GM19467 (cell line): Measurements from ENCODE around the gene PLK1.
A peak's percentile ranks its signal among the peaks of the same experiment; 100 is the strongest.
"Not testable (repeated sequence)": the region's sequence is repeated elsewhere in the genome, so short reads cannot be mapped to it uniquely, and the experiment has no call there.

Experiments used
- ATAC-seq: cut with Tn5 transposase; IDR thresholded peaks from one replicate; pipeline ENCODE4 v1.9.1; 2021; ENCODE audit warnings: mild to moderate bottlenecking, moderate library complexity; ENCODE audit not compliant: unreplicated experiment

The PLK1 gene

GRCh38 chr16:23678430-23679273, at the start of gene PLK1:
PLK1 (plus strand) TSS chr16:23678889; CDS start chr16:23678933, 44 bp downstream.
- ATAC-seq: peak; percentile 77

DNA sequence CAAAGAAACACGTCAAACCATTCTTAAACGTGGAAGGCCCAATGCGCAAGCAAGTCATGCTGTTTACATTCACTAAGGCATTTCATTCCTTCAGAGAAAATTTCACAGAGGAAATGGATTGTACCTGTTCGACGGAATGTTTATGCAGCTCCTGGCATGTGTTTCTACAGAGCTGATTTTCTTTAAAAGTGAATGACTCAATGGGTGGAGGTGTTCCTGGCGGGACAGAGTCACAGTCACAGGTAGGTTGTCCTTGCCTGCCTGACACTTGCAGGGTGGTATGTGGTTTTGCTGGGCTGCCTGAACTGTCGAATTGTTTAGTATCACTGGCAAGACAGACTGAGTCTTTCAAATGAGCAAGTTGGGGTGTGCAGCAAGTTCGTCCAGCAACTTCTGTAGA, 49.2 kb upstream of the PLK1 start:
- ATAC-seq: no peak

GRCh38 chr16:23631874-23632273, 46.8 kb upstream of the PLK1 start:
- not testable (repeated sequence) for ATAC-seq

- no peak for ATAC-seq
Measured at GRCh38 chr16:23634461-23635036, 44.1 kb upstream of the PLK1 start.

- no peak for ATAC-seq
Measured at GRCh38 chr16:23635958-23636357, 42.7 kb upstream of the PLK1 start.

GRCh38 chr16:23640615-23640930, 38.1 kb upstream of the PLK1 start:
- no peak for ATAC-seq

- peak; percentile 95 for ATAC-seq
Measured at GRCh38 chr16:23640931-23641765, 37.5 kb upstream of the PLK1 start, which contains the start of the genes DCTN5 and PALB2. DCTN5 (plus strand) TSS chr16:23641466; CDS start chr16:23641543, 77 bp downstream. PALB2 (minus strand) TSS chr16:23641310; CDS start chr16:23641157, 153 bp downstream.

DNA sequence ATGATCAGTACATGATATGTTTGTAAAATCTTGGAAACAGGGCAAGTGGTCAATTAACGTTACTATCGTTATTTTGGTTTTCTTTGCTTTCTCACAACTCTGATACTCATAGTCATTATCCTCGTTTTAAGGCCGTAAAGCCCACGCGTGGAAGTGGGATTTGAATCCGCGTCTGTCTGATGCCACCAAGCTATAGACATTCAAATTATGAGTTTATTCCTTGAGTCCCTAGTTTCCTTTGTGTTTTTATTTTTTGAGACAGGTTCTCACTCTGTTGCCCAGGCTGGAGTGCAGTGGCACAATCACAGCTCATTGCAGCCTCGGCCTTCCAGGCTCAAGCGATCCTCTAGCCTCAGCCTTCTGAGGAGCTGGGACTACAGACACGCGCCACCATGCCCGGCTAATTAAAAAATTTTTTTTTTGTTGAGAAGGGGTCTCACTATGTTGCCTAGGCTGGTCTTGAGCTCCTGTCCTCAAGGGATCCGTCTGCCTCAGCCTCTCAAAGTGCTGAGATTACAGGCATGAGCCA, 36.4 kb upstream of the PLK1 start:
- no peak for ATAC-seq

DNA sequence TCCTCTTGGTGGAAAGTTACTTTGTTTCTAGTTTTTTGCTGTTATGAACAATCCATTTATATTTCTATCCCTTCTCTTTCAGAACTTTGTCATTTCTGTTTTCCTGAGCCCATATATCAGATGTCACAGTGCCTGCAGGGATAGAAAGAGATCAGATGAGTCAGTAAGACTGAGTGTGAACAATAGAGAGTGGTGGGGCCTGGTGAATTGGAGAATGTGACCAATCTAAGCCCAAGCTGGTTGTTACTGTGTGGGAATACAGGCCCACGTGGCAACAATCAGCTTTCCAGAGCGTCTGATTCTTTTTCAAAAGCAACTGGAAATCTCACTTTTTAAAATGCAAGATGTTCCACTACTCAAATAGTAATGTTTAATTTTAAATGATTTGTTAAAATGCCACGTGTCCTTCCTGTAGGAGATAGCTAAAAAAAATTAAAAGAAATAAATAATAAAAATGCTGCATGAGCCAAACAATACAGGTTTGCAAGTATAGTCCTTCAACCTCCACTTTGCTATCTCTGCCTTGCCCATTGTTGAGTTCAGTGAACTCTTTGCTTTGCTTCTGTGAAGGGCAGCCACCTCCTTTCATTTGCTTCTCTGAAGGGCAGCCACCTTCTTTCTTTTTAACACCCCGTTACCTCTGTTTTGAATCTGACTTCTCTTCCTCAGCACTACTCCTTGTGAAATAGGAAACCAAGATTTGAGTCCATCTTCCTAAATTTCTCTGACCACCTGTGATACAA, 27.8 kb upstream of the PLK1 start:
- ATAC-seq: no peak

- ATAC-seq: no peak
Measured at GRCh38 chr16:23651943-23652468, 26.7 kb upstream of the PLK1 start.

DNA sequence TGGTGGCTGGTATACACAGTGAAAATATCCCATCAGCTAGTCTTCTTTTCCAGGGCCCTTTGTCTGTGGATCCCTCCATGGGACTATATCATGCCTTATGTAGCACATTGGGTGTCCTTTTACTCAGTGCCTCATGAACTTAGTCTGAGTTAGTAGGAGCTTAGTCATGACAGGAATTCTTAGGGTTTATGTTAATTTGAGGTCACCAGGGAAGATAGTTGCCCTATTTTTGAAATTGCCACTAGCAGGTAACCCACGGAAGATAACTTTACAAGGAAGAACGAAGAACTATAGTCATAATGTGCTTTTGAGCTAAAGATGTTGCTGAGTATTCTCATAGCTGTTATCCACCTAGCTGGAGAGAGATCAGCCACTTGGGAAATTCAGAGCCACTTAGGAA, 14.8 kb upstream of the PLK1 start:
- ATAC-seq: no peak

DNA sequence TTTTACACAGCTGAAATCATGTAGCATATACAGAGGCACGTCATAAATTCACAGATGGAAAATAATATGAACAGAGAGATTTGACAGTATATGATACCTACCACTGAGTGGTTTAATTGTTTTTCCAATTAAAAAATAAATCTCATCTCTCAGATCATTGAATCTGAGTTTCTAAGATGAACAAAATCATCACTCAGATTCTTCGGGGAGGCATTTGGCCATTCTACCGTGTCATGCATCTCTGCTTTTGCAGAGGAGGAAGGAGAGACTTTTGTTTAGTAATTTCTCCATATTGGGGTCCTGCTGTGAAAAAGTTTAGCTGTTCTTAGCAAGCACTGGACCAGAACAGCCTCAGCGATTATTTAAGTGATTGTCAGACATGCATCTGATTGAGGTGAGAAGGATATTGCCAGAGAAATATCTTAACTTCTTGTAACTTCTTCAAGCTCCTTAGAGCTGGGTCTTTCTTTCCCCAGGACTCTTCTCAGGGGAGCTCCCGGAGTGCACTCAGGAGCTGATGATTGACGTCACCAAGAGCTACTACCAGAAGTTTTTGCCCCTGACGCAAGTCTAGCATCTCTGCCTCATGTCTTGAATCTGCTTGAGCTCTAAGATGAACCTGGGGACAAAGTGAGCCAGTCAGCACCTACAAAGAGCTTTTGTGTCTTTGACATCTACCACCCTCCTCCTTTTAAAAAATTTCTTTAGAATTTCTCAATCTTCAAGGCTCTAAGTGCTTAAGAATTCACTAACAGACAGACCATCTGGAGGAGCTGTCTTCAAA, 11.9 kb upstream of the PLK1 start:
- ATAC-seq: no peak

DNA sequence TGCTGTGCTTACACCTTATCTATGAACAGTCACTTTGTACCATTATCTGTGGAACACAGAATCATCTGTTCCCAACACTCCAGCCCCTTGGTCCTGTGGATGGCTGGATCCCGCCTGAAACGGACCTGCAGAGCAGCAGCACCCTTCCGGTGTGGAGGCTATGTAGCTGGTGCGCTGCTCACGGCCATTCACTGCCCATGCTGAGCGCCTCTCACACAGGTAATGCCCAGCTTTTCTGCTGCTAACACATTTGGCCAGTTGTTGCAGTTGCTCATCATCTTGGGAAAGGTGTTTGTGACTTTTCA, 11.4 kb upstream of the PLK1 start:
- no peak for ATAC-seq

DNA sequence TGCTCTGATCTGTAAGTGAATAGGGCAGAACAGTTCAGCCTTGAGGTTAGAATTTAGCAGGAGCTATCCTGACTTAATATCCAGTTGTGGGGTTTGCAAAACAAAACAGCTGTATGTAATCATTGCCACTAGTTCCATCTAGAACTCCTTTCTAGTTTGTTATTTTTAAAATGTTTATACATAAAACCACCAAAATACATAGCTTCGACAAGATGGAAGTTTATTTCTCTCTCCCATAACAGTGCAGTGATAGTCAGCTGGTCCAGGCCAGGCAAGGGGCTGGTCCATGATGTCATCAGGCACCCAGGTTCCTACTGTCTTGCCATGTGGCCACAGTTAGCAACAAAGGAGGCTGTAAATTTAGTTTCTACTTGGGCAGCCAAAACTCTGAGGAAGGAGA, 10.5 kb upstream of the PLK1 start:
- ATAC-seq: no peak

DNA sequence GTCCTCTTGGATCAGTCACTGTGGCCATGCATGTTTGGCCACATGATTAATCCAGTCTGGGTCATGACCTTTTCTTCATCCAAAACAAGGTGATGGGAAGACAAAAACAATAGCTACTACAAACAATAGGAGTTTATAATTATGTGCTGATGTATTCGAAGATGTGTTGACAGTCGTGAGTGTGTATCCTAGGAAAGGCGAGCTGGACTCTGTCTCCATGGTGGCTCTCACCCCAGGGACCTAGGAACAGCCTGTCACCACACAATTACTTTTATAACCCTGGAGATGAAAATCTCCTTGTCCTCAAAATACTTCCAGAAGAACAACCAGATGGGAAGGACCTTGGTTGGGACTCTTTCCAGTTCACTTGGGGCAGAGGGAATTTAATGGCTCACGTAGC, 9.8 kb upstream of the PLK1 start:
- no peak for ATAC-seq

DNA sequence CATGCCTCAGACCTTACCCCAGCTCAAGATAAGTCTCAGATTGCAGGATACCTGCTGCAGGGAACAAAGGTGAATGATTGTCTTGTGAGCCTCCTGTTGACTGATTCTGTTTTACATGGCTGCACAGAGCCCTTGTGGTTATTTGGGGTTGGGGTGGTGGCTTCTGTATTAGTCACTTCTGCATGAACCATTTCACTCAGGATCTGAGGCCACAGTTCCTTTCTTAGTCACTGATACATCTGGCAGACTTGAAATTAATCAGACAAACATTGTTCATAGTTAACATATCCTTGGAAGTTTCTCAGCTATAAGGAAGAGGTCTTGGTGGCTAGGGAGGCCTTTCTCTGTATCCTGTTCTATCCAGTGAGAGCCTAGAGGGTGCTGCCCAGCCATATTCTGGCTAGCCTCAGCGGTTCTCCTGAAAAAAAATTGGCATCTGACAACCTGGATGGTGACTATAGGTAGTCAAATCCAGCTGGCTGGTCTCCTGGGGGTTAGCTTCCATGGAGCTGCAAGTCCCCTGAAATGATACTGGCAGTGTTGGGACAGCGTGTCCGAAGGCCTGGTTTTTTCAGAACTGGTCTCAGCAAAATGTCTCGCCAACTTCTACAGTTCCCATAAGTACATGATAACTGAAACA, 8.4 kb upstream of the PLK1 start:
- ATAC-seq: peak; percentile 84

DNA sequence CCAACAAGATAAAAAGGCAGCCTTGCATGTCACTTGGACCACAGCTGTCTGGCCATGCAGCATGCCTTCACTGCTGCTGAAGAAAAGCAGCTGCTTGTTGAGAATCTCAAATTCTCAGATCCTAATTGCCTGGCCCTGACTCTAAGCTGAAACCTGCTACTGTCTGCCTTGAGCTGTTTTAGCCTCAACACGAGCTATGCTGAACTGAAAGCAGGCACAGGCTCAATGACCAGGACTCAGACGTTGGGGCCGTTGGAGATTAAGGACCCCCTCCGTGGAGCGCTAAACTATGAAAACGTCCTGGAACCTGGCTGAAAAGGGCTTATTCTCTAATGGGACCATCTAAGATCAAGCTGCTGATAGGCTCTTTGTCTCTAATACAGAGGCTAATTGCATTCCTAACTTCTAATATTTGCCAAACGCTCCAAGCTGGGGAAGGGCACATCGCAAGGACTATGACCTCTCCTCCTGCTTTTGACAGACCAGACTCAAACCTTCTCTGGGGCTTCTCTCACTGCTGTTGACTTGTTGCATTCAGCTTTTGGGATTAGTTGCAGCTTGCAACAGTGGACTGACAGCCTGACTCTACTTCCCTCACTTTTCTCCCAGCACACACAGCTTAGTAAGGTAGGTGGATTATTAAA, 4.6 kb upstream of the PLK1 start:
- ATAC-seq: no peak

- no peak for ATAC-seq
Measured at GRCh38 chr16:23676924-23677480, 1.7 kb upstream of the PLK1 start.
